Activated CD4-positive, alpha-beta T cell treated with anti-CD3 and anti-CD28 coated beads, Interleukin-2, amount 50 U/mL, for 24 hours (primary cell): ENCODE data around the gene SLC17A3.

ENCODE experiments used
- DNase-seq, 2 donors: peaks; one replicate each; pipeline ENCODE4 v3.0.0-alpha.2; 2020; ENCODE audit warnings: low read depth in 1 of 2, low spot score in 1 of 2

SLC17A3 gene

GRCh38 chr6:25842526-25842925 is 31.5 kb downstream of the SLC17A3 start:
- no peak for DNase-seq

- no peak for DNase-seq
These were observed 38.4 kb downstream of the SLC17A3 start for GRCh38 chr6:25835442-25836283.

GRCh38 chr6:25834950-25835349 is 39.1 kb downstream of the SLC17A3 start:
- no peak for DNase-seq

- no peak for DNase-seq
These were observed 40.9 kb downstream of the SLC17A3 start for GRCh38 chr6:25833136-25833535.

- no peak for DNase-seq
These were observed 41.4 kb downstream of the SLC17A3 start for GRCh38 chr6:25832670-25833069.

GRCh38 chr6:25832307-25832662 is 41.8 kb downstream of the SLC17A3 start:
- DNase-seq = no peak

GRCh38 chr6:25831532-25832306 is 42.3 kb downstream of the SLC17A3 start, which contains the start of gene SLC17A1:
Gene SLC17A1 (minus strand): TSS chr6:25832052. CDS start chr6:25830557, 1,495 bp downstream.
- no peak for DNase-seq

GRCh38 chr6:25830458-25830857 is 43.6 kb downstream of the SLC17A3 start:
- DNase-seq = no peak

GRCh38 chr6:25829375-25829774 is 44.7 kb downstream of the SLC17A3 start:
- DNase-seq = no peak

- no peak for DNase-seq
These were observed 52.7 kb downstream of the SLC17A3 start for GRCh38 chr6:25821341-25821740.

- no peak for DNase-seq
These were observed 57.8 kb downstream of the SLC17A3 start for GRCh38 chr6:25816252-25816651.

- DNase-seq = no peak
These were observed 58.8 kb downstream of the SLC17A3 start for GRCh38 chr6:25815194-25815593.

GRCh38 chr6:25804804-25805203 is 69.2 kb downstream of the SLC17A3 start:
- DNase-seq = no peak

GRCh38 chr6:25801436-25801835 is 72.6 kb downstream of the SLC17A3 start:
- DNase-seq = no peak
